GM21576 (cell line): Measurements from ENCODE around the gene ZNF718.
"Not testable (repeated sequence)": the region's sequence is repeated elsewhere in the genome, so short reads cannot be mapped to it uniquely, and the experiment has no call there.

Source experiments
- ATAC-seq: cut with Tn5 transposase; IDR thresholded peaks from one replicate; pipeline ENCODE4 v1.9.1; 2021; ENCODE audit warnings: mild to moderate bottlenecking, moderate library complexity; ENCODE audit not compliant: unreplicated experiment

The ZNF718 gene

DNA sequence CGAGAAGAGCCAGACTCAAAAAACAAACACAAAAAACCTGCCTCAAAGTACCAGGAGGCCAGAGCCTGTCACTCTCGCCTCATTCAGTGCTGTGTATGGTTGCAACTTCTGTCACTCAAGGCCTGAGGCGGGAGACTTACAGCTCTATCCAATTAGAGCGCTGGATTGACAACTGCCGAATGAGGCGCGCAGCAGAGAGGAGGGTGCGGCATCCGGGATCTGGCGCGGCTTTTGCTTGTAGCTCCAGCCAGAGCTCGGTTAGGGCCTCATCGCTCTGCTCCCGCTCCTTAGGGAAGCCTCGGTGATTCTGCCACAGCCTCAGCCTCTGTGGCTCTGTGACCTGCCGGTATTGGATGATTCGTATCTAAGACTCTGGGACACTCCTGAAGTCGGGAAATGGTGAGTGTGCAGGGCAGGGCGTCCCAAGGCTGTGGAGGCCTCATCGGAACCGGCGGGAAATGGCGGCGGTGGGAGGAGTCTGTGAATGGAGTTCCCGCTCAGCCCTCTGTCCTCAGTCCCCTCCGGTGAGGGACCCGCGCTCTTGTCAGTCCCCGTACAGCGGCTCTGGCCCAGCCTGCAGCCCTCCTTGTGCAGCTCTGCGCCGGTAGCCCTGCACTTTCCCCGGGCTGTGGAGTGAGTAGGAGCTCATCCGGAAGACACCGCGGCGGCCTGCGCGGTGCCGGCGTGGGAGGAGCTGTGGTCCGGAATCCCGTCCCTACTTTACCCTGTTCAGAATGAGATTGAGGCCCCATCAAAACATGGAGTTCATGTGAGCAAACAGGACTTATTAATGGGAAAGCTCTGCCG lies at the start of gene ZNF718:
Gene ZNF718 (plus strand): TSS at position 227 of the 807 bp plus-strand sequence. CDS start 170 bp downstream, at position 397.
- ATAC-seq: peak; percentile 99

GRCh38 chr4:85951-86350 lies 38.4 kb upstream of the ZNF718 start:
- ATAC-seq: no peak

- ATAC-seq: not testable (repeated sequence)
Observed at GRCh38 chr4:86559-87324, 37.6 kb upstream of the ZNF718 start.

DNA sequence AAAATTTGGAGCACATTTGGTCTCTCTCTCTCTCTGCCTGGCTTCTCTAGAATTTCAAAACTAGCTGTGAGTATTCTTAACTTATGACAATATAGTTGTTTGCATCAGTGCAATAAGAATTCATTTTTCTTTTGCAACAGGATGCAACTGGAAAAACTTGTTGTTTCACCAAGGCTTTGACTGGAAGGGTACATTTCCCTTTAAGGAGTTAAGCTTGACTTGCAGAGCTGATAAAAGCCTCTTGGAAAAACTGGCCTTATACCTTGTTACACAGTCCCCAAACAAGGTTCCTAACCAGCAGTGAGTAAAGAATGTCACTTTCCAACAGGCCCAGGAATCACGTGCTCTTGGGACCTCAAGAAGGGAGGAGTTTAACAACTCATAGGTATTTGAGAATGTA lies 25.9 kb upstream of the ZNF718 start:
- ATAC-seq: no peak

GRCh38 chr4:99863-100262 lies 24.4 kb upstream of the ZNF718 start:
- ATAC-seq: no peak

DNA sequence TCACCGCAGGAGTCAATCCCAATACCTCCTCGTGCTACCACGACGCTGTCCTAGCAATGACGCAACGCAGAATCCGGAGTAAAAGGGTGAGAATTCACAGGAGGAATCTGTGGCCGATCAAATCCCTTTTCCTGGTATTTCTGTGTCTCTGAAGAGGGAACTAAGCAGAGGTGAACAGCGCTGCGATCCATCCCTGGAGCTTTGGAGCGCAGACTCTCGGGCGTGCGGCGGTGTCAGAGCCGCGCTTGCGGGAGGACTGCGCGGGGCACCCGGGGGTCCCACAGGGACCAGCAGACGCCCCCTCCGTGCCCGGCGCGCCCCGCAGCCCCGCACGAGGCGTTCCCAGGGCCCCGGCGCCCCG lies 17.2 kb upstream of the ZNF718 start:
- ATAC-seq: no peak

GRCh38 chr4:107444-108429 lies 16.6 kb upstream of the ZNF718 start:
- ATAC-seq: no peak

- ATAC-seq: no peak
Observed at GRCh38 chr4:112771-113170, 11.5 kb upstream of the ZNF718 start.

DNA sequence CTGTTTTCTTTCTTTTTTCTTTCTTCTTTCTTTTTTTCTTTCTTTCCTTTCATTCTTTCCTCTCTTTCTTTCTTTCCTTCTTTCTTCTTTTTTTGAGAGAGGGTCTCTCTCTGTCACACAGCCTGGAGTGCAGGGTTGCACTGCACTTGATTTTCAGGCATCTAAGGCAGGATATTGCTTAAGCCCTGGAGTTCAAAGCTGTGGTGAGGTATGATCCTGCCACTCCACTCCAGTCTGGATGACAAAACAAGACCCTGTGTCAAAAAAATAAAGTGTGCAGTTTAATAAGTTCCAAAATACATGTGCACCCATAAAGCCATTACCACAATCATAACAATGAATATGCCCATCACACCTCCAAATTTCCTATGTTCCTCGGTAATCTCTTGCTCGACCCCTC lies 10.6 kb upstream of the ZNF718 start:
- ATAC-seq: no peak

DNA sequence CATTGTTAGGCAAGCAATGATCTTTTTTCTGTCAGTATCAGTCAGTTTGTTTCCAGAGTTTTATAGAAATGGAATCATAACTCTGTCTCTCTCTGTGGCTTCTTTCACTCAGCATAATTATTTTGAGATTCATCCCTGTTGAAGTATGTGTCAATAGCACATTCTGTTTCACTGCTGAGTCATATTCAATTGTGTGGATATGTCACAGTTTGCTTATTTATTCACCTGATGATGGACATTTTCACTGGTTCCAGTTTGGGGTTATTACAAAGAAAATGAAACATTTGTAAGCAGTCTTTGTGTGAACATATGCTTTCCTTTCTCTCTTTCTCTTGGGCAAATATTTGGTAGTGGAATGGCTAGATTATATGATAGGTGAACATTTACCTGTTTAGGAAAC lies 10.2 kb upstream of the ZNF718 start:
- ATAC-seq: no peak

DNA sequence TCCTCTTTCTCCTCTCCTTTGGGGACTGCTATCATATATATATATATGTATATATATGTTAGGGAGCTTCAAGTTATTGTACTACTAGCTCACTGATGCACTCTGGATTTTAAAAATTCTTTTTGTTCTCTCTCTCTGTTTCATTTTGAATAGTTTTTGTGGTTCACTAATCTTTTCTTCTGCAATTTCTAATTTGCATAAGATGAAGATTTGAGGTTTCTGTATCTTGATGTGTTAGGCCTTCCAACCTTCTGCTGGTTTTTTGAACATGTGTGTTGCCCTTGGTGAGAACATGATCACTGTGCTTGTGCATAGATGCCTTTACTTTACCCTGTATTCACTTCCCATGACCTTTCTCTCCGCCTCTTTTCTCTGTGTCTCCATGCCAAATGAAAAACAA lies 7.8 kb upstream of the ZNF718 start:
- no peak for ATAC-seq

DNA sequence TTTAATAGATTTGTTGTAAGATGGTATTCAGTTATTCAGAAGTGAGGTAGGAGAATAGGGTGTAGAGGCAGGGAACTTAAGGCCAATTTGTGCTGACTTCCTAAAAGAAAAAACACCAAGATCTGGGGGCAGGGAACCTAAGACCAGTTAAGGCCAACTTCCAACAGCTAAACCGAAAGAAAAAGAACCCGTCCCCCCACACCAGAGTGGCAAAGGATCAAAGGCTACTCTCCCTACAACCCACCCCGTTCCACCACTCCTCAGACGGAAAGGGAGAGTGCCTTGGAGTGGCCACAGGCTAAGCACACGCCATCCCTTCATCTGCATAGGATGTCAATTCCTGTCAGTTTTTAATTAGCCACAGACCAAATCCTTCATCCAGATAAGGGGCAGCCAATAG lies 3.7 kb upstream of the ZNF718 start:
- ATAC-seq: no peak

DNA sequence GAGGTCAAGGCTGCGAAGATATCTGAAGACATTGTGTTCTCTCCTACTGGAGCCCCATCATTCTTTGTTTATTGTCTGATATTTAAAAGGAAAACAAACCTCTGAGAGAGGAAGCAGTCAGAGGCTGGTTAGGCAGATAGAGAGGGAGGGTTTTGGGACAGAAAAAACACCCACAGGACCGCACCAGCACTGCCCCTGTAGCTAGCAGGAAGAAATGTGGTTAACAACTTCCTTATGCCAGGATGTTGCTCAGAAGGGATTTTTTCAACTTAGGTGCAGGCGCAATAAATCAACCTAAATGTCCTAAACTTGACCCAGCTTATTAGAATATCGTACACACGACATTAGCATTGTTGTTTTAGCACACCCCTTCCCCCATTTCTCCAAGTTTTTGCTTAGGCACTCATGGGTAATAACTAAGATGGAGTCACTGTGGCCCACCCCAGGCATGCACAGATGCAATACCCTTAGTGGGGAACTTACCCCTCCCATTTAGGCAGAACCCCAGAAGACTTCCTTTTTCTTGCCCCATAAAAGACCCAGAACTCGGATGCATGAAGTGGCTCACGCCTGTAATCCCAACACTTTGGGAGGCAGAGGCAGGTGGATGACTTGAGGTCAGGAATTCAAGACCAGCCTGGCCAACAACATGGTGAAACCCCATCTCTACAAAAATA lies 2.8 kb upstream of the ZNF718 start:
- no peak for ATAC-seq

GRCh38 chr4:123922-124274 lies 403 bp upstream of the ZNF718 start:
- not testable (repeated sequence) for ATAC-seq

DNA sequence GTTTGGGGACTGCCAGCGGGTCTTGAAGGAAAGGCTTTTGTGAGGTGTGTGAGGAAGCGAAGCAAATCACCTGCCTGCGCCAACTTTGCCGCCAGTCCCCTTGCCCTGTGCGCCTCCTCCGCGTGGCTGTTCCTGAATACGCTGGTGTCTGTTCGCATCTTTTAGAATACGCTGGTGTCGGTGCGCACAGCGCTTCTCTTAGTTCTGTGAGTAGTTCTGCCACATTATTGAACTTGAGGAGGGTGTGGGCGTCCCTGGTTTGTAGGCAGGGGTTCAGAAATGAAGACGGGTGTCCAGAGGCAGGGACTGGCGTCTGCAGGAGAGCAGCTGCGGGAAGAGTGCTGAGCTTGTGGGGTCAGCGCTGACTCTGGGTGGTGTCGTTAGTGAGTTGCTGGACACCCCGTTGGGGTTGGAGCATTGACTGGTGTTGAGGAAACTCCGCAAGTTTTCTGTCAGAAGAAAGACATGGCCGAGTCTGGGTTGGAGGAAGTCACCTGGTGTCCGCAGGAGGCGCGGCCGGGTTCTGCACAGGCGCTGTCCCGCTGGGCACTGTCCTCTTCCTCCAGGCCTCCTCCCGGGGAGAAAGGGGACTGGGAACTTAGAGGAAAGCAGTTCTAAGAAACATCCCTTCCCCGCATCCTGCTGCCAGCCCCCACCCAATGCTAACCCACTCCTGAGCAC lies 930 bp downstream of the ZNF718 start:
- ATAC-seq: peak; percentile 15

- ATAC-seq: no peak
Observed at GRCh38 chr4:125833-126232, 1.5 kb downstream of the ZNF718 start.

- ATAC-seq: no peak
Observed at GRCh38 chr4:132483-132882, 8.2 kb downstream of the ZNF718 start.

- ATAC-seq: no peak
Observed at GRCh38 chr4:138935-139334, 14.6 kb downstream of the ZNF718 start.

GRCh38 chr4:139691-140090 lies 15.4 kb downstream of the ZNF718 start:
- ATAC-seq: no peak

GRCh38 chr4:146621-147020 lies 22.3 kb downstream of the ZNF718 start:
- no peak for ATAC-seq
